COLO668 (cell line): Measurements from ENCODE around the gene MGME1.

Experiments
- DNase-seq: peaks from one replicate; lab custom pipeline; 2025; ENCODE audit not compliant: unreplicated experiment; lab: John Stamatoyannopoulos, UW

MGME1 gene

DNA sequence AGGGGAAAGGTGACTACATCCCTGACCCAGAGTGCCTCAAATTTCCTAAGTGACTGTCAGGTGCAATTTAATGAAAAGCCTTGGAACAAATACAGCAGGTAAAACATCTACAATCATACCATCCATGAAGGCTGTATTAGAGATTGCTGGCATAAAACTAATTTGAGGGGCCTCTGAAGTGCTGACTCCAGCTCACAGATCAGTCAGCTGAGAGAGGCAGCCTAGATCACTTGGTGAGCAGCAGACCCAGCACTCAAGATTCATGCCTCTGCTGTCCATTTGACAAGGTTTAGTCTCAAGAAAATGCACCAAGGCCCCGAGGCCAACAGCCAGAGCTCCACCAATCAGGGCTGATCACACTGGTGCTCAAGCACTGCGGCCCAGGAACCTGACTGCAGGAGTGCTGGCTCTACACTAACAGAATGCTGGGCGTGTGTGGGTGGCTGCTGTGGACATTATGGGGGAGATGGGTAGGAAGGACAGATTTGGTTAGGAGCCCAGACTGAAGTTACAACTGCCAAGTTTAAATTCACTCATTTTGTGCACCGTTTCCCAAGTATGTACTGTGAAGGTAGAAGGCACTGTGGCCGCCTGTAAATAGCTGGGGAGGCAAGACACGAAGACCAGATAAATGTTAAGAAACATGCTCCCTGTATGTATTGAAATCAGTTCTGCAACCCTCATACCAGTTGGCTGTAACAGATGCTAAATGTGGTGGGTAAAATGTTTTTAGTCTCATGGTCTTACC is 28.4 kb upstream of the MGME1 start:
- no peak for DNase-seq

DNA sequence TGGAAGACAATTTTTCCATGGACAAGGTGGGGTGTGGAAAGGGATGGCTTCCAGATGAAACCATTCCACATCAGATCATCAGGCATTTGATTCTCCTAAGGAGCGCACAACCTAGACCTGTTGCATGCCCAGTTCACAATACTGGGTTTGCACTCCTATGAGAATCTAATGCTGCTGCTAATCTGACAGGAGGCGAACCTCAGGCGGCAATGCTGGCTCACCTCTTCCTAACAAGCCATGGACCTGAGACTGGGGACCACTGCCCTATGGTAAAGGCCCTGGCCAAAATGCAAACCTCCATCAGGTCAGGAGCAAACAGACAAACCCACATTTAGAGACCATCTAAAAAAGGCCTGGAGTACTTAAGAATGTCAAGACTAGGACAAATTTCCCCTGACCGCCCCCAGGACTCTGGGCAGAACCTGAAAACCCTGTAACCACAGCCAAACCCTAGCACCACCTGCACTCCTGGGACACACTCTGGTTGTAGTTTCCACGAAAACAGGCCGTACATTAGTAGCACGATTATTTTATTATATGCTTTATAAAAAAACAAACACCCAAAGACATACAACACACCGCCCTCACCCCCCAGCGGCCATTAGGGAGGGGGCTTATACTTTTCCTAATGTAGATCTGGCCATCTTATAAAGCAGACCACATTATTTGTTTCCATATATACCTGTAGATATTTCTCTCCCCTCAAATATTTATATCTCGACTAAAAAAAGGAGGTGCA is 27.6 kb upstream of the MGME1 start:
- no peak for DNase-seq

DNA sequence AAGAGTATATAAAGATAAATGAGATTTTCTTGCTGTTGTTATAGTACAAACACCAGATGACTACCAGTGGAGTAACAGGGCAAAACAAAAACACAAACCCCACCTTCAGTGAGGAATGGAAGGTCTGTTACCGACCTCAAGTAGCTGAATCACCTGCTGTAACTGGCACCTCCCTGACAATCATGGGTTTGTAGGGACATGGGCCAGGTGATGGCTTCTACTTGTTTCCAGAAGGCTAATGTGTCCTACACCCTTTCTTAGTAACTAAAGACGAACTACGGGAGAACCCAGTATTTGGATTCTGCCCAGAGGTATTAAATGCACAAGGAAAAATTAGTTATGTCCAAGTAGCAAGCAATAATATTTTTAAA is 27.0 kb upstream of the MGME1 start:
- DNase-seq = no peak

DNA sequence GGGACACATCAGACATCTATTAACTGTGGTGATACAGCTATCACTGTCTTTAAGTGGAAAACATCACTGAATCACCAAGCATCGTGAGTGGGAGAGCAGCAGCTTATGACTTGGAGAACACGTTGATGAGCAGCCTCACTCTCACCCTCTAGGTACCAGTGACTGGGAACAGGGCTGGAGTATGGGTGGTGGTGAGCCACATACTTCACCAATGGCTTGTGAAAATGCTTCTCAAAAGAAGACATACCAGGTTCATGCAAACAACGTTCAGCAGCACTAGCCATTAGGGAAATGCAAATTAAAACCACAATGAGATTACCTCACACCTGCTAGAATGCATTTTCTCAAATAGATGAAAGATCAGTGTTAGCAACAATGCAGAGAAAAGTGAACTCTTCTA is 25.5 kb upstream of the MGME1 start:
- no peak for DNase-seq

DNA sequence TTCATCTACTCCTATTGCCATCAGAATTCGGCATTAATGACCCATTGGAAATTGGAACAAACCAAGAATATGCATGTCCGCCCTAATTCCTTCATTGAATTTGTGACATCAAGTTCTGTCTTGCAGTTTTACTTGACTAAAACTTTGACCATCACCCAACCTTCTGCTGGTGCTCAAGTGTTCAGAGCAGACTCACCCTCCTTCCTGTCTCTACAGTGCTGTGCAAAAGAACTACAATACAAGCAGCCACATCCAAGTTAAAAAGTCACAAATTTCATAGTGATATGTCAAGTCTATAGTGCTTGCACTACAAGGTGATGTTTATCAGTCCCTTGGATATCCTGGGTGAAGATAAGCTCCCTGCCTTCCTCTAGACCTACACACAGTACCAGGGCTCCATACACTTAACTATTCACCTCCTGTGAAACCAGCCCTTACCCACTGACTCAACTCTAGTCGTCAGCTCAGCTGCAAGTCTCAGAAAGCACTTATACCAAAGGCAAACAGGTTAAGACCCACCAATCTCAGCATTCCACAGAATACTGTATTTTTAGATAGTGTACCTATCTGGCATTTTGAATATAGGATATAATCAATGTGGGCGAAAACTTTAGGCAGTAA is 23.9 kb upstream of the MGME1 start:
- no peak for DNase-seq

DNA sequence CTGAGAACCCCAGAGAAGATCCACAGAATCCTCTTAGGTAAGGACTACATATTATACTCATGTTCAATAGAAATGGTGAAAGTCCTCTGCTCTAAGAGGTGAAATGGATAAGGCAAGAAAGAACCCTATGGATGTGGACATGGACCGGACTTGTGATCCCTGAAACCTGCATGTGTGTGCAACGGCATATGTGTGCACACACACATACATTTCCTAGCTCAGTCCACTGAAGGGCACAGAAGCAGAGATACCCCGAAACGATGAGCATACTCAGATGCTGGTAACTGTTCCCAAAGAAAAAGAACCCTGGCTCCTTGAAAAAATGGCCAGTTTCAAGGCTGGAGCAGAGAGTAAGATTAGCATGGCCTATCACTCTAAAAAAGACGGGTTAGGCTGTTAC is 22.8 kb upstream of the MGME1 start:
- no peak for DNase-seq

DNA sequence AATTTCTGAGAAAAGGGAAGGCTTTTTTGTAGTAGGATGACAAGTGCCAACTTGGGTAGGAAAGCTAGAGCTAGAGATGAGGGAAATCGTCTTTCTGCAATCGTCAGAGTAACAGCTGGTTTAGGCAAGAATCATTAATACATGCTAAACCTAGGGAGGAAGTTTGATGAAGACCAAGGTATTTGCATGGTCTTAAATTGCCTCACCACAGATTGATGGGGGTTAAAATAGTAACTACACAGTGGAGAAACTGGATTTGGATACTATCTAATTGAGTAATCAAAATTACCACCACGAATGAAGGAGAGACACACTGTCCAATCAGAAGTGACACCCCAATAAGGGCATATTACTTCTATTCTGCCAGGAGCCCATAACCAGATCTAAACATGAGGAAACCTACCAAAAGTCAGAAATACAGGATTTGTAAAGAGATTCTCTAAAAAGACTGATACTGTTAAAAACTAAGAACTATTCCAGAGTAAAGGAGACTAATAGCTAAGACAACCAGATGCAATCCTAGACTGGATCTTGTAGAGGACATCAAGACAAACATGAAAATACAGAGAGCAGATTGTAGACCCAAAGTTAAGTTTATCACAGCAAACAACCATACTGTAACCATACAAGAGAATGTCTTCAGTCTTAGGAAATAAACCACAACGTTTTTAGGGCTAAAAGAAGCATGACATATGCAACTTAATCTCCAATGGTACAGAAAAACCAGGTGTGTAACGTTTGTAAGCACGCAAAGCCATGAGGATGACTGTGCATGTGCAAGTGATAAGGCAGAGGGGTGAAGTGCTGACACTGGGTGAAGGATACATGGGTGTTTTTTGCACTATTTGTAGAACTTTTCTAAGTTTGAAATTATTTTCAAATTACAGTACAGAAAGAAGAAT is 22.0 kb upstream of the MGME1 start:
- no peak for DNase-seq

DNA sequence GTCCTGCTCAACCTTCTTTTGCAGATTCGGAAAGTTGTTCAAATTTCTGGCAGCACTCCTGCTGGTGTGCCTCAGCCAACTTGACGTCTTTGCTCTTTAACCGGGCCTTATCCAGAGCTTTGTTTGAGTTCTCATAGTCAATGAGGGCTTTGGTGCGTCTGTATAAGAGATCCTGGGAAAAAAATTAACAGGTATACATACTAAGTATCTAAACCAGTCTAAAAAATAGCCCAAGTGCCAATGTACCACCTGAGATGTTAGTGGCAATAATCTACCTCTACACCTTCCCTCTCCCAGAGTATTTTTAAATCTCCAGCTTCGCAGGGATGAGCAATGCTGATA is 21.4 kb upstream of the MGME1 start:
- no peak for DNase-seq

DNA sequence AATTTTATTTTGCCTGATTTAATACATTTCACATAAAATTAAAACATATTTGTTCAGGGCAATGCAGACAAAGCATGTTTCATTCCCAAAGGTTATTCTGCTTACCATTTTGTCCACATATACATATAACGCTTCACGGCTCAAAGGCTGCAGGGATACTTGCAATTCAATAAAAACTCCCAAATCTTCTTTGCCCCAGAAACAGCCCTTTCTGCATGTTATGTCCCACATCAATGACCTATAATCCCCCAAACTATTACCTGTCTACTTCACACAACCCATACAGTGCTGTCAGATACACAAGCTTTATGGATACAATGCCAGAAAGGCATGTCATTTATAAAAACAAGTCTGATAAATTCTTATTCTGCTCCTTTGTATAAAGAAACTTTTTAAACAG is 20.4 kb upstream of the MGME1 start:
- DNase-seq = no peak

DNA sequence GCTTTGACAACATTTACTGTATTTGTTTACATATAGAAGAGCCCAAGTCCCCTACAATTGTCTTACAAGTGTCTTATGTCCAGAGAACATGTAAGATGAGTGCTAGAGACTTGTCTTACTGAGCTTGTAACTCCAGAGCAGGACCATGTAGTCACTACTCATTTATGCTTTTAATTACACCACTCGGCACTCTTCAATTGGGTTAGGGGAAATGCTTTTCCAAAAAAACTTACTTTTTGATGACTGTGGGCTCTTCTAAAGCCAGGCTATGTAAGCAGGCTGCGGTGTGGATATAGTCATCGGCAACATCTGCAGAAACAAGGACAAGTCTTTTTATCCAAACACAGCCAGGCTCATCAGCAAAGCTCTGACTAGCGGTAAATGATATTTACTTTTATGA is 18.9 kb upstream of the MGME1 start:
- DNase-seq = no peak

DNA sequence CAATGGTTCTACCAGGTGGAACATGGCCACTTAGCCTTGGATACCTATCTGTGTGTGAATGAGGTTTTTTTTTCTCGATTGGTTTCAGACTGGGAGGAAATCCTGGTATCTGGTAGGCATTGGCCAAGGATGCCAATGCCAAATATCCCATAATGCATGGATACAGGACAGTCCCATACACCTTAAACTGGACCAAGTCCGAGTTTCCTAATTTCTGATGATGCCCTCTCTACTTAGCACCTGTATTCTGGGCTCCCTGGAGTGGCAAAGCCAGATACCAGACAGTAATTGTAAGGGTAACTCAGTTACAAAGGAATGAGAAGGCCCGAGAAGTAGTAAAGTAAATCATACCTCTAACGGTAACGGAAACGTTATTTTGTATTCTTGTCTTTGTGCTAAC is 18.1 kb upstream of the MGME1 start:
- no peak for DNase-seq

DNA sequence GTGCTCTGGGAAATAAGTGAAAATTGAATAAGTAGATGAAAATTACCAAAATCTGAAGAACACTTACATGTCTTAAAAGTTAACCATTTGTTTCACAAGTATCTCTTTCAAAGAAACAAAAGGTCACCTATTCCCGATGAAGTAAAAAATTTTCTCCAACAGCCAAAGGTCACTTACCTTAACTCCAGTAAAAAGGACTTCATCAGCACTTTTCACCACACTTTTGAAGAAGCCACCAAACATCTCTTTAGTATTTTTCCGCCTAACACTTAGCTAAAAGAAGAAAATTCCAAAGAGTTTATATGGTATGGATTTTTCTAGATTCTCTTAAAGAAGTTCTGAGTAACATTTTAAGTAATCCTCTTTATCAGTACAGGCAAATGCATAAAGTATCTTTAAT is 17.5 kb upstream of the MGME1 start:
- DNase-seq = no peak

DNA sequence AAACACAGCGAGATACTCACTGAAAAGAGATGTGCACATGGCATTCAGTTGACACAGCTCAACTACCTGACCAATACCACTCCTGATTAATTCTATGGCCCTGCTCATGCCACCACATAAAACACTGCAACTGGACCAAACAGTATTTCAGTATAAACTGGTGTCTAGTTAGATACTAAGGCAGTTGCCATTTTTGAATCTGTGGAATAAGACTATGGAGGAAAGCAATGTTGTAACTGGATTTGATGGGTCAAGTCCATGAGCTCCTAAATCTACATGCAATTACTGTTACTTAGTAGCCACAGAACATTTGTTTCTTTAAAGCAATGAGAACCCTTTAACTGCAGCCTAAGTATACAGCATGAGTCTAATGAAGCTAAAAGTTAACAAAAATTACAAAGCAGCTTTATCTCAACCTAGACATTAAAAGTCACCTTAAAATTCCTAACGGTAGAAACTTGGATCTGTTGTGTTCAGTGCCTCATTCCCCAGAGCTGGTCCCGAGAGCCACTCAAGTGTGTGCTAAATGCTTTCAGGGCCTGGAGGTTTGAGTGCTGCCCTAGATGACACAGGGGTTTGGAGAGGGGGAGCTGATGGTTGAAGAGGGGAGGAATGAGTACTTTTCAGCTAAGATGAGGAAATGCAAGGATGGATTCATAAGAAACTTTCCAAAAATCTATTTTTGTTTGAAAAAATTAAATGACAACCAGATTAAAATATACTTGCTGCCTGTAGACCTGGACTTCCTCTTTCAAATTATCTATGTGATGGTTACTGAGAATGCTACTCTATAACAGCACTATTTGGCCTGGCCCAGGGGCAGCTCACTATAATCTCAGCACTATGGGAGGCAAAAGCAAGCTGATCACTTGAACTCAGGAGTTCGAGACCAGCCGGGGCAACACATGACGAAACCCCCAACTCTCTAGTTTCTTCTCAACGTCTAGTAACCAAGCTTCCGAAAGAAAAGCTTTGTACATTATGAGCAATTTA is 15.8 kb upstream of the MGME1 start:
- DNase-seq = no peak

DNA sequence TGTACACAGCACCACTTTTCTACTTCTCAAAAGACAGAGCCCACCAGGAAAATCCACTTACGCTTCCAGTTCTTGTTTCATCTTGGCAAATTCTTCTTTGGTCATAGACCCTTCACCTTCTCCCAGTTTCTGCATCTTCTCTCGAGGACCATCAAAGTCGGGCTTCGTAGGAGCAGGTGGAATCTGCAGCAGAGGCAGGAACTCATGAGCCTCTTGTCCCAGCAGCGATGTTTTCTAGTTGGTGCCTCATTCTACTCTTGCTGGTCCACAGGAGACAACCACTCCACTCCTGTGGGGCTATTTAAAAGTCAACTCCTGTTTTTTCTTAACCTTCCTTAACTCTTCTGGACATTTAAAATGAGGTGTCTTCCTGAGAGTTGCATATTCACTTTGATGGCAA is 14.9 kb upstream of the MGME1 start:
- DNase-seq = no peak

DNA sequence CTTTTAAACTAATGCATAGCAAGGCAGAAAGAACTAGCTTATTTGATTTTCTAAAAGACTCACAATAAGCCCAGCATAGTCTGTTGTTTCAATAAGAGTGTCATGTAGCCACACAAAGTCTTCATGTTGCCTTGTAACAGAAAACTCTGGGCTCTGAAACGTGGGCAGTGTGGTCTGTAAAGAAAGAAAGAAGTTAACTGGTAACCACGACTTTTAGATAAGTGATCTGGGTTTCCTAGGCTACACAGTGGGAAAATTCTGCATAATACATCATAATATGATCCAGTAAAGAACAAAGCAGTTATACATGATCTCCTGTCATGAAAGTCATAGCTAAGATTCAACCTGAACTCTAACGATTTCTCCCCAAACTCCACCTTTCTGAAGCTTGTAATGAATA is 13.5 kb upstream of the MGME1 start:
- no peak for DNase-seq

DNA sequence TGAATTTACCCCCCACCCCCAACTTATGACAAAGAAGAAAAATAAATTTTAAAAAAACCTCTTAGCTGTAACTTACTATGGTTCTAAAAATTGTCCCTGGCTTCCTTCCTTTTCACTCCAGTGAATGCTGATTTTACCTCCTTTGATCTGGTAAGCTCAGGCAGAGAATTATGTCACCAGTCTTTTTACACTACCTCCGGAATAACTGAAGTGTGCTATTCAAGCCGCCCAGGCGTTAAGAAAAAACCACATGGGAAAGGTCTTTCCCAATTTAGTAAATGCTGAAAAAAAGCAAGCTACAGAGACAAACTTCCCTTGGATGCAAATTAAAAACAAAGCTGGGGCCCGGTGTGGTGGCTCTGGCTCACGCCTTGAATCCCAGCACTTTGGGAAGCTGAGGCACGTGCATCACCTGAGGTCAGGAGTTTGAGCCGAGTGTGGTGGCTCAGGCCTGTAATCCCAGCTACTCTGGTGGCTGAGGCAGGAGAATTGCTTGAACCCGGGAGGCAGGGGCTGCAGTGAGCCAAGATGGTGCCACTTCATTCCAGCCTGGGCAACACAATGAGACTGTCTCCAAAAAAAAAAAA is 12.6 kb upstream of the MGME1 start:
- DNase-seq = no peak

DNA sequence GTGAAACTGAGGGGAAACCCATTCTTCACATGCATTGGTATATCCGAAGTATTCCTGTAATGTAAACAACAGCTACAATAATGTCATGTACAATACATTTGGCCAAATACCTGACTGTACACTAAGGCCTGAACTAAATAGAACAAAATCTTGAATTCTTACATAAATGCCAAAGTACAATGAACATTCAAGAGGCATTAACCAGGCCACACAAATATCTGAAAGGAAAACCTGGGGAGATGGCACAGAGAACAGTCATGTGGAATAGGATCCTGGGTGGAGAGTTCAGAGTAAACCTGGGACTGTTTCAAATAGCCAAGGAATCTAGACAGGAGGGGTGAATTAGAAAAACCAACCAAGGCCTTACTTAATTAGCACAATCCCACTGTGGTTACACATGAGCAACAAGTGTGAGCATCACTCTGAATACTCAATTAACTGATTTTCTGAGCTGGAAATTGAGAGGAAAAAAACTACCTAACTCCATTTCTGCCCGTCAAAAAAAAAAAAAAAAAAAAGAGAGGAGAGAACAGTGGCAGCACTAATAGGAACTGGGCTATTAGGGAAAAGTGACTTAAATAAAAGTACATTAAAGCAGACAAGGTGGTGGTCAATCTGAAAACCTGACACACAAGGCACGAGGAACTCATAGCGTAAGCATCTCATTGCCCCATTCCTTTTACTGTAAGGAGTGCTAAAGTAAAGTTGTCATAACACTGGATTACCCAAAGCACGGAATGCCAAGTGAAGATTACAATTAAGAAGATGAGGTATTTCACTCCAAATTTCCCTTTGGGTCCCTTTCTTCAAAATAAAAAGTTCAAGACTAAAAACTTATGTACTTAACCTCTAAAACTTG is 11.1 kb upstream of the MGME1 start:
- no peak for DNase-seq

DNA sequence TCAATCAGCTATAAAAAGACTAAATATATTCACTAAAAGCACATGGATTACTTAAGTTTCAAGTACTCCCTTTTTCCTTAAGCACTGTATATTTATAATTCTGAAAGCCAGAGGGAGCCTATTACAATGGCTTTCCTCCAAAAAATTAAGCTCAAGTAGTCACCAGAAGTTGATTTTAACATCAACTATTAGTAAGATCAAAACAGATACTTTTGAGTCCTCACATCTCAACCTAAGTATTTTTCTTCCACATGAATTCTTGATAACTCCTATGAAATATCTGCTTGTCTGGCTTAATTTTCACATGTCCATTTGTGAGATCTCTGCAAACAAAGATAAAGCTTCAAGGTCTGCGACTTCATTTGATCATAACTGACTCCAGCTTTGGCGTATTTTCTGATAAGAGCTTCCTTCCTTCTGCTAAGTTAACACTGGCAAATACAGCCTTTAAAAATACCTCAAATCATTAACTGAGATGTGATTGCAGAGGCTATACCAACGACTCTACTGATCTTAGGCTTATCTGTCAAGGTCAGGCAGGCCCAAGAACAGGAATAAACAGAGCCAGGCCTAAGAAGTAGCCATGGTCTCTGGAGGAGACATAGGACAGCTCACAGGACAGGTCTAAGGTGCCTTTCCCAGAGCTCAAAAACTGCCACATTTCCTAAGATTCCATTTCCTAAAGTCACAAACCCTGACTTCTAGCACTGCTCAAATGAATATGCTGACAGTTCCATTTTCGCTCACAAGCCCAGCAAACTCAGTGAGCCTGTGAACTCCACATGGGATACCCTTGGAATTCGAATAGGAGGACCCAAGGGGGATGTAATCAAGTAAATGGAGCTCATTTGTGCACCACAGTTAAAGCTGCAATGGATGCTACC is 10.2 kb upstream of the MGME1 start:
- DNase-seq = no peak
